Heart left ventricle (tissue), 16 donors: ENCODE measurements around the gene ELMOD3. TPM values are rescaled to one million over a fixed set of nuclear protein-coding genes. Genes with fewer than 3 reads are reported as not detected.
"Not testable (repeated sequence)": the region's sequence is repeated elsewhere in the genome, so short reads cannot be mapped to it uniquely, and the experiment has no call there.

ENCODE experiments used
- ATAC-seq, 4 donors: fragments of 200-7000 bp; cut with Tn5 transposase; one replicate each; pipeline ENCODE4 v1.9.1; 2020 to 2022; ENCODE audit warnings: moderate library complexity in 4 of 4, mild to moderate bottlenecking in 3 of 4, moderate number of reproducible peaks in 1 of 4
- DNase-seq, 5 donors: peaks; one replicate each; pipeline ENCODE4 v3.0.0-alpha.2; 2020
- H3K27ac ChIP-seq, 12 donors: fragments of 200-600 bp; sonication (generic) in 4 of 12; one replicate each; pipeline versions ENCODE4 v1.5.0 to v1.8.0; 2016 to 2022; ENCODE audit warnings: mild to moderate bottlenecking in 2 of 12
- H3K27me3 ChIP-seq, 9 donors: fragments of 200-600 bp; sonication (generic) in 2 of 9; one replicate each; pipeline versions ENCODE4 v1.5.1 to v1.8.0; 2016 to 2022; ENCODE audit warnings: mild to moderate bottlenecking in 3 of 9
- H3K36me3 ChIP-seq, 9 donors: fragments of 200-600 bp; sonication (generic) in 2 of 9; one replicate each; pipeline versions ENCODE4 v1.5.0 to v1.8.0; 2018 to 2022; ENCODE audit warnings: mild to moderate bottlenecking in 2 of 9
- H3K4me1 ChIP-seq, 12 donors: fragments of 200-600 bp; sonication (generic) in 4 of 12; one replicate each; pipeline versions ENCODE4 v1.5.0 to v1.8.0; 2016 to 2022; ENCODE audit warnings: mild to moderate bottlenecking in 3 of 12
- H3K4me3 ChIP-seq, 12 donors: fragments of 200-600 bp; sonication (generic) in 4 of 12; one replicate each; pipeline versions ENCODE4 v1.5.0 to v1.8.0; 2017 to 2022; ENCODE audit warnings: mild to moderate bottlenecking in 9 of 12, moderate library complexity in 4 of 12
- H3K9me3 ChIP-seq, 12 donors: fragments of 200-600 bp; sonication (generic) in 4 of 12; one replicate each; pipeline versions ENCODE4 v1.5.0 to v1.8.0; 2016 to 2022; ENCODE audit warnings: mild to moderate bottlenecking in 1 of 12
- CTCF ChIP-seq, 12 donors: fragments of 200-600 bp; sonication (generic) in 4 of 12; IDR thresholded peaks; one replicate each; pipeline versions ENCODE4 v1.5.0 to v1.8.0; 2018 to 2022; ENCODE audit warnings: antibody characterized with exemption in 12 of 12, mild to moderate bottlenecking in 5 of 12
- POLR2A ChIP-seq, 2 donors: fragments of 450-650 bp; IDR thresholded peaks; one replicate each; pipeline ENCODE4 v1.6.1; 2017; ENCODE audit warnings: antibody characterized with exemption in 2 of 2, mild to moderate bottlenecking in 2 of 2, moderate library complexity in 2 of 2
- WGBS, 4 donors: extraction: QIAGEN DNeasy Blood & Tissue Kit in 2 of 4; methylation state at CpG; one replicate each; pipeline versions ENCODE4 v1.1.5 to v1.1.7; 2013 to 2018; 5-methylcytosine and 5-hydroxymethylcytosine counted together
- intact Hi-C, 10 donors: fragments of 100-400 bp; cut with DNase I; formaldehyde crosslinking; loops; one replicate each; pipeline versions ENCODE4 v1.11.1 to v1.14.2; 2022
- polyA plus RNA-seq, 2 donors: library from polyadenylated mRNA; stranded (reverse); fragments of 200-250 nt; gene quantifications; one replicate each; pipeline ENCODE4 v1.2.3, GENCODE V29; 2013
- total RNA-seq, 9 donors: library from RNA; depleted of rRNA in 2 of 9; stranded (reverse); fragments of >200 nt in 2 of 9; fragmentation: NEBNext Ultra II Directional in 3 of 9; extraction: Animal tissue kit (Norgen Biotek cat#: 25700) in 3 of 9; gene quantifications; one replicate each; pipeline versions ENCODE4 v1.1.0 to v1.2.4, GENCODE V29; 2016 to 2023
- donor health status: ischemic (EF 13 %, LVEDD 7.1; RV severe dilation, severe dysfunction).
- donor health status: healthy with polysubstance abuse.
- donor health status: DM: no; HTN: yes; CAD: no.
- donor health status: DM: no; HTN: no; CAD: no.
- donor health status: ischemic (EF 25% LVEDD 6.9; RV normal size, moderate dysfunction).
- donor health status: ischemic (EF 25% LVEDD 5.7; RV mildly dilated, moderate dysfunction).
- donor health status: healthy.
- donor health status: DM: yes; HTN: yes; CAD: no.
- donor health status: ischemic (EF 35%, LVEDD 5.7; RV mildly dilated, moderate dysfunction).
- donor health status: nonischemic (EF 11% LVEDD 7.7; RV severe dilation, severe dysfunction).
- donor health status: DM: yes; HTN: yes; CAD: no.
- donor health status: PGD.
- donor health status: ischemic (EF 29% LVEDD 5.4; RV normal size, mild dysfunction).
- donor health status: nonischemic (EF 23%, LVEDD 6.1; RV moderate dilation, normal function).

ELMOD3 gene
- total and polyA plus RNA-seq, 11 donors, result 6.0 to 18.0 (median 10.2) TPM

DNA sequence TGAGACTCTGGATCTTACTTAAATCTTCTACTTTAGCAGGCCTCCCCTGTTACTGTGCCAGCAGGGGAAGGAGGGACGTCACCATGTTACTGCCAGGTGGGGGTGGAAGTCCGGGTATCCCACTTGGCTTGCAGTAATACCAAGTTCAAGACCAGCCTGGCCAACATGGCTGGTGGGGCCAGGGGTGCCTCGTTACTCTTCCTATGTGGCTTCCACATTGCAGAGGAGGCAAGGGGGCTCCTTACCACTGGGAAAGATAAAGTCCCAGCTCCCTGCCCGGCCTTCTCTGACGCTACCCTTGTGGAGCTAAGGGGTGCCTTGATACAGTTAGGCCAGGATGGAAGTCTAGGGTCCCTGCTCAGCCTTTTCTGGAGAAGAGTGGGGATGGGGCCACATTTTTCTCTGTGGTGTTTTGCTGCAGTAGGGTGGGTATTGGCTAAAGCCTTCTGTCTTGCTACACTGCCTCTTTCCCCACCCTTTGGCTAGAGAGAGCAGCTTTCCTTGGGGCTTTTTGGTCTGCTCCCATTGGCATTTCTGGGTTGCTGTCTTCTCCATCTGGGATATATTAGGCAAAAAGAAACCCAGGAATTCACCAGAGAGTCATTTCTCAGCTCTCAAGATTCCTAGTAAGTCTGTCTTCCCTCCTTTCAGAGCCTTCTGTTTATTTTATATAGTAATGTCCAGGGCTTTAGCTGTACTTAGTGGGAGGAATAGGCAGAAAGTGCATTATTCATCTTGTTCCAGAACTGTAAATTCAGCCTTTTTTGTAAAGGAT lies 21.9 kb downstream of the ELMOD3 start:
- TF ChIP-seq CTCF (IDR thresholded peaks at IDR 0.05), result no peak
- no peak for TF ChIP-seq POLR2A (IDR thresholded peaks at IDR 0.05)
- H3K36me3 ChIP-seq, result peaks cover 0 to 79% (median 68%) of the 10 kb centered on the region in 9 donors
- H3K4me3 ChIP-seq, result no peak overlapping the region
- 92 to 98% (median 96%) methylated on average over 4 to 5 of the region's 5 CpGs for WGBS, 4 donors
- no peak for DNase-seq
- H3K27me3 ChIP-seq, result no peaks in the 10 kb centered on the region
- ATAC-seq, result no peak
- H3K4me1 ChIP-seq, result no peaks in the 10 kb centered on the region
- intact Hi-C loops, result no loop called here
- H3K27ac ChIP-seq, result no peak overlapping the region
- H3K9me3 ChIP-seq, result peaks cover 0 to 10% (median 0%) of the 10 kb centered on the region in 12 donors

DNA sequence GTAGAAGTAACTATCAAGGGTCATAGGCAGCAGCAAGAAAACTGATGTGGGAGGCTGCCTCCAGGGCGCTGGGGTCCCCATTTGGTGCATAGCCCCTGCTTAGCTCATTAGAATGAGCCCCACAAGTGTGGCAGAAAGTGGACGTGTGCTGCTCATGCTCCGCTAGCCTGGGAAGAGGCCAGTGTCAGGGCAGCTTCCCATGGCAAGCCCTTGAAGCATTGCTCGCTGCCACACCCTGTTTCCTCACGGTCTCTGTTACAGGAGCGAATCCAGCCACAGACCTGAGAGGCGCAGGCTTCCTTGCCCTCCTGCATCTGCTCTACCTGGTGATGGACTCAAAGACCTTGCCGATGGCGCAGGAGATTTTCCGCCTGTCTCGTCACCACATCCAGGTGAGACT lies 22.5 kb downstream of the ELMOD3 start:
- Histone ChIP-seq H3K9me3 (peaks cover 0 to 10% (median 0%) of the 10 kb centered on the region in 12 donors), H3K36me3 (peaks cover 0 to 79% (median 63%) of the 10 kb centered on the region in 9 donors), H3K4me1 (no peaks in the 10 kb centered on the region), H3K27me3 (no peaks in the 10 kb centered on the region), H3K27ac (no peak overlapping the region), H3K4me3 (no peak overlapping the region)
- no peak for ATAC-seq
- 88 to 95% (median 93%) methylated on average over 11 of the region's 11 CpGs for WGBS, 4 donors
- intact Hi-C loops, result no loop called here
- no peak for TF ChIP-seq CTCF (IDR thresholded peaks at IDR 0.05)
- no peak for TF ChIP-seq POLR2A (IDR thresholded peaks at IDR 0.05)
- no peak for DNase-seq

DNA sequence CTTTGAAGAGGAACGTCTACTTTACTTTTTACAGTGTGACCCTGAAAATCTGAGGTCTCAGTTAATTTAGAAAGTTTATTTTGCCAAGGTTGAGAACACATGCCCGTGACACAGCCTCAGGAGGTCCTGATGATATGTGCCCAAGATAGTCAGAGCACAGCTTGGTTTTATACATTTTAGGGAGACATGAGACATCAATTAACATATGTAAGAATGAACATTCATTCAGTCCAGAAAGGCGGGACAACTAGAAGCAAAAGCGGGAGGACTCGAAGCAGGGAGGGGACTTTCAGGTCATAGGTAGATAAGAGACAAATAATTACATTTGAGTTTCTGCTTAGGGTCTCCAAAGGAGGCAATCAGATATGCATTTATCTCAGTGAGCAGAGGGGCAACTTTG lies 23.7 kb downstream of the ELMOD3 start:
- DNase-seq (no peak), ATAC-seq (no peak)
- Histone ChIP-seq H3K27me3 (no peaks in the 10 kb centered on the region), H3K4me1 (no peaks in the 10 kb centered on the region), H3K4me3 (no peak overlapping the region), H3K27ac (no peak overlapping the region), H3K36me3 (peaks cover 0 to 78% (median 59%) of the 10 kb centered on the region in 9 donors), H3K9me3 (peaks cover 0 to 10% (median 0%) of the 10 kb centered on the region in 12 donors)
- WGBS, 4 donors, result 91 to 96% (median 95%) methylated on average over 5 of the region's 5 CpGs
- TF ChIP-seq POLR2A (IDR thresholded peaks at IDR 0.05) (no peak), CTCF (IDR thresholded peaks at IDR 0.05) (no peak)
- intact Hi-C loops, result no loop called here

GRCh38 chr2:85380048-85380447 lies 25.5 kb downstream of the ELMOD3 start:
- 84 to 92% (median 87%) methylated on average over 1 of the region's 1 CpG for WGBS, 4 donors
- intact Hi-C loops, result no loop called here
- no peak for TF ChIP-seq POLR2A (IDR thresholded peaks at IDR 0.05)
- TF ChIP-seq CTCF (IDR thresholded peaks at IDR 0.05), result no peak

DNA sequence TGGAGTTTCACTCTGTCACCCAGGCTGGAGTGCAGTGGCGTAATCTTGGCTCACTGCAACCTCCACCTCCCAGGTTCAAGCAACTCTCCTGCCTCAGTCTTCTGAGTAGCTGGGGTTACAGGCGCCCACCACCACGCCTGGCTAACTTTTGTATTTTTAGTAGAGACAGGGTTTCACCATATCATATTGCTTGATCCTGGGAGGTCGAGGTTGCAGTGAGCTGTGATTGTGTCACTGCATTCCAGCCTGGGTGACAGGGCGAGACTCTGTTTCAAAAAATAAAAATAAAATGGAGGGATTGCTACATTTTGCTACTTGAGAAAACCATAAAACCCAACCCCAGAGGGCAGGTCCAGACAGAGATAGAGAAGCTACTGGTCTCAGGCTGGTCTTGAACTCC lies 28.6 kb downstream of the ELMOD3 start:
- H3K27me3 ChIP-seq, H3K9me3 ChIP-seq, ATAC-seq, DNase-seq, H3K4me3 ChIP-seq, intact Hi-C loops, H3K4me1 ChIP-seq, H3K27ac ChIP-seq: not testable (repeated sequence)
- H3K36me3 ChIP-seq, result peaks cover 0 to 97% (median 78%) of the 10 kb centered on the region in 9 donors
- WGBS, 4 donors, result 94 to 98% (median 95%) methylated on average over 5 of the region's 5 CpGs

More at GRCh38 chr2:85380048-85380447, 25.5 kb downstream of the ELMOD3 start:
- Histone ChIP-seq H3K27me3 (no peaks in the 10 kb centered on the region), H3K9me3 (no peaks in the 10 kb centered on the region), H3K4me1 (no peaks in the 10 kb centered on the region), H3K36me3 (peaks cover 0 to 95% (median 76%) of the 10 kb centered on the region in 9 donors), H3K4me3 (no peak overlapping the region), H3K27ac (no peak overlapping the region)
- ATAC-seq, result no peak
- no peak for DNase-seq
